H1 (cell line): Measurements from ENCODE around the gene INPP5B. TPM values are rescaled to one million over a fixed set of nuclear protein-coding genes. Genes with fewer than 3 reads are reported as not detected.

Experiments
- CHD2 ChIP-seq: IDR thresholded peaks from 2 replicates; pipeline ENCODE4 v1.6.1; 2012; ENCODE audit warnings: low read length, improper control_type of control experiment
- FOSL1 ChIP-seq: IDR thresholded peaks from 2 replicates; pipeline ENCODE4 v1.6.1; 2011; ENCODE audit warnings: mild to moderate bottlenecking, low read depth, low read length, moderate library complexity; ENCODE audit not compliant: insufficient read depth
- HDAC6 ChIP-seq: IDR thresholded peaks from one replicate; pipeline ENCODE4 v1.7.1; 2012; ENCODE audit warnings: low read depth, mild to moderate bottlenecking, inconsistent platforms, low read length, moderate library complexity
- KDM1A ChIP-seq: fragments of 200-600, 300-600 bp; sonication (generic); IDR thresholded peaks from 2 replicates; pipeline ENCODE4 v1.7.1; 2016; ENCODE audit warnings: mild to moderate bottlenecking, low read length, borderline replicate concordance
- RBBP5 ChIP-seq: IDR thresholded peaks from 2 replicates; pipeline ENCODE4 v1.7.1; 2012; ENCODE audit warnings: low read depth, mild to moderate bottlenecking, inconsistent platforms, low read length, moderate library complexity, borderline replicate concordance
- RFX5 ChIP-seq: IDR thresholded peaks from 2 replicates; pipeline ENCODE4 v1.6.1; 2011; ENCODE audit warnings: low read depth, low read length, improper control_type of control experiment, borderline replicate concordance
- RNF2 ChIP-seq: fragments of 200-900, 300-1000 bp; sonication (generic); IDR thresholded peaks from 2 replicates; pipeline ENCODE4 v1.7.1; 2016; ENCODE audit warnings: borderline replicate concordance, low read depth, mild to moderate bottlenecking, antibody characterized with exemption, low read length; ENCODE audit not compliant: poor library complexity, severe bottlenecking; ENCODE audit errors: missing control alignments
- polyA plus RNA-seq, 7 experiments: library from polyadenylated mRNA; depleted of rRNA in 3 of 7; stranded (reverse) in 5 of 7; unstranded in 2 of 7; fragments of >200 nt in 5 of 7; fragments of 200-250 nt in 2 of 7; gene quantifications; 1 replicate in 5 of 7; 2 replicates in 1 of 7; 4 replicates in 1 of 7; pipeline versions ENCODE4 v1.2.1 to v1.2.3, GENCODE V29; 2011 to 2013; ENCODE audit warnings: missing spikeins in 2 of 7, mixed read lengths in 2 of 7
- total RNA-seq: library from RNA; stranded (reverse); fragmentation: NEBNext Ultra II Directional; extraction: Animal tissue kit (Norgen Biotek cat#: 25700); gene quantifications from 2 replicates; pipeline ENCODE4 v1.2.1, GENCODE V29; 2021

The INPP5B gene
- total and polyA plus RNA-seq, 2 of the 8 experiments (the other 6 are each of a cell fraction or from before 2014, with no cell fraction given), result 14.0 to 23.7 TPM

DNA sequence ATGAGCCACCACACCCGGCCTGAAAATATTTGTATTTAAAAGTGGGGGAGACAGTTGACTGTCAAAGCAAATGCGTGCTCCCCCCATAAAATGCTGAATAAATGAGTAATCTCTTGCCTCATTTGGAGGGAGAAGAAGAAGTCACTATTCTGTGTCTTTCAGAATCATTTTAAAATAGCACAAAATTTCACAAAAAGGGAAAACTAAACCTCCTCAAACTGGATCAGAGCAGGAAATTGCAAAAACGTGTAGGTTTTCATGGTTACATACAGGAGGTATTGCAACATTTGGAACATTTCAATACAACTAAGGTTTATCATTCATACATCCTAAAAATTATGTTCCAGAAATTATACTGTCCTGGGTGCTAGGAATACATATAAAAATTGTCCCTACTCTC, 101.1 kb downstream of the INPP5B start (continued):
- TF ChIP-seq FOSL1 (no peak), RNF2 (no peak), HDAC6 (no peak), RBBP5 (no peak), KDM1A (no peak), CHD2 (no peak), RFX5 (no peak)
